ENCODE measurements around the gene RNF7.
"Not testable (repeated sequence)": the region's sequence is repeated elsewhere in the genome, so short reads cannot be mapped to it uniquely, and the experiment has no call there.

RNF7 gene

DNA sequence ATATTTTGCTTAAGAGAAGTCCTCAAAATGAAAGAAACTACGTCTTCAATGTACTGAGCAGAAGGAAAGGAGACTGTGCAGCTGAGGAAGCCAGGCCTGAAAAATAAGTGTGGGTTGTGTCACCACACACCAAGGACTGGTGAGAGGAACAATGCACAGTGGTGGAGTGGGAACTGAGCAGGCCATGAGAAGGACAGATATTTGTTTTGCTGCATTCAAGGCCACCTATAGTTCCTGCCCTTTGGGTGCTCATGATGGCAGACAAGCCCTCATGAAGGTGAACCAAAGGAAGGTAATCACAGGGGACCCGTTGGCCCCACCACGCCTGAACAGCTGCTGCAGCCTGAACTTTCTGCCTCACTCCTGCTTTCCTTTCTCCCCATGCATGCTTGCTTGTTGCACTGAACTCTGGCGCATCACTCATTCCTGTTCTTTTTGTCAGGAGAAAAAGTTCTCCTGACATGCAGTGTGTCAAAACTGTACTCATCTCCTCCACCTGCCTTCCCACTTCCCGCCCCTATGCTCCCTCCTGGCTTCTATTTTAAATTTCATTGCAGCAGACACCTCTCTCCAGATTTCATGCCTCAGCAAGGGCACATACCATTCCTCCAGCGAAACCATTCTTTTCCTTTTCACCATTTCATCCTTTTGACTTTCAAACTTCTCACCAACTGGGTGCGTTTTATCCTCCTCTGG lies 2.2 kb upstream of the RNF7 start:
- DNase-seq (ENCODE audit: low spot score): no peak

DNA sequence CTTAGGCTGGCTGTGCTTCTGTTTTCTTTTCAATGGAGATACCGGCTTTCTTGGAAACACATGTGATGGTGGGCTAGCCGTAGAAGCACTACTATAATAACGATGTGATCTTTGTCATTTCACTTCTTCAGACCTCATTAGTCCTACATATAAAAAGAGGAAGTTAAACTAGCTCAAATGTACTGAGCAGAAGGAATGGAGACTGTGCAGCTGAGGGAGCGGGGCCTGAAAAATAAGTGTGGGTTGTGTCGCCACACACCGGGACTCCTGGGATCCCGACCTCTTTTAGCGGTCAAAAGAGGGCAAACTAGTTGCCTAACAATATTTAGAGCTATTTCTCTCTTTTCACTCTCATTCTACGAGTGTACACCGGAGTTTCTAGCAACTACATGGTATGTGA lies 1.0 kb upstream of the RNF7 start:
- DNase-seq (ENCODE audit: low spot score): no peak

DNA sequence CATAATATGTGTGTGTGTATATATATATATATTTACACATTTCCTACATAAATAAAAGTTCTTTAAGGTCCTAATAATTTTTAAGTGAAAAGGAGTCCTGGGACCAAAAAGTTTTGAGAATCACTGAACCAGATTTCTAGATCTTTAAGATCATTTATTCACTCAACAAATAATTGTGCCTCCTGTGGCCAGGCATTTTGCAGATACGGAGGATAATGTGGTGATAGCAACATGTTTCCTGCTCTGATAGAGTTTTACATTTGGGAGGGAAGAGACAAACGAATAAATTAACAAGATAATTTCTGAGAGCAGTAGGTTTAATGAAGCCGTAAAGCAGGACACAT lies 448 bp upstream of the RNF7 start:
- no peak for DNase-seq (ENCODE audit: low spot score)

DNA sequence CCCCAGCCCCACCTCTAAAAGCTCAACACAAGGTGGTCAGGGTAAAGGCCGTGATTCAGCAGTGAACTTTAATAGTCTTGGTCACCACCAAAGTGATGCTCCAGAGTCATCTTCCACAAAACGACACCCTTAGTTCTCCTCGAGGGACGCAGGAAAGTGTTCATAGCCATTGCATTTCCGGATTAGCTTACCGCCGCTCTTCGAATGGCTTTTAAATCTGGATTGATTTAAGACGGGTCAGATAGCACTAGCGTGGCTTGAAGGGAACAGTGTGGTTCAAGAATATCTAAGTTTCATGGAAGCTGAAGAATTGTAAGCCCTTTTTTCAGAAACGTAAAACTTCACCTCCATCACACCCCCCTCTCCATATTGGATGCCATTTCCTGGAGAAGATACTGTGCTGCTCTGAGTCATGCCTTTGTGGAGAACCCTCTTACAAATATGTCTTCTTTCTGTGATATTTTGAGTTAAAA lies 829 bp downstream of the RNF7 start:
- DNase-seq (ENCODE audit: low spot score): peak; percentile 53

DNA sequence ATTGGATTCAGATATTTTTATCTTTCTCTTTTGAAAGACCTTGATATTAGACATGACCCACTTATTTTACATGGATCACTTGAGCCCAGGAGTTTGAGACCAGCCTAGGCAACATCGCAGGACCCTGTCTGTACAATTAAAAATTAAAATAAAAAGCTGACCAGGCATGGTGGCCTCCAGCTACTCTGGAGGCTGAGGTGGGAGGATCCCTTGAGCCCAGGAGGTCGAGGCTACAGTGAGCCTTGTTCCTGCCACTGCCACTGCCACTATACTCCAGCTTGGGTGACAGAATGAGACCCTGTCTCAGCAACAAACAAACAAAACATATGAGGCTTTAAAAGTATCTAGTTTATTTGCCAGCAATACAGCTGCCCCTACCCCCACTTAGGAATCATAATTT lies 1.6 kb downstream of the RNF7 start:
- no peak for DNase-seq (ENCODE audit: low spot score)

DNA sequence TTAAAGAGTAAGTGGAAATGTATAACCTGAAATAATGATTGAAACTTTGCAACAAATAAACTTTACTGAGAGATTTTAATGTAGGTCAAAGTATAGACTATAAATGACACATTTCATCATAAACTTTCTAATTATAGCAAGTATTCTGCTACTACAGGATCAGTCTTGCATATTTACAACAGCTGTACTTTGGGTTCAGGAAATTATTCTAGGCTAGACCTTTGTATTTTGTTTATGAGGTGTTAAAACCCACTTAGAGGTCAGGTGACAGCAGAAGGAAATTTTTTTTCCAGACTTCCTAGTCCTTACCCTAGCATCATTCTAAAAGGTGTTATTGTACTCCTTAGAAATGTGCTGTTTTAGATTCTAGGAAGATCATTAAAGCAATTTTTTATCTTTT lies 2.3 kb downstream of the RNF7 start:
- DNase-seq (ENCODE audit: low spot score): no peak

DNA sequence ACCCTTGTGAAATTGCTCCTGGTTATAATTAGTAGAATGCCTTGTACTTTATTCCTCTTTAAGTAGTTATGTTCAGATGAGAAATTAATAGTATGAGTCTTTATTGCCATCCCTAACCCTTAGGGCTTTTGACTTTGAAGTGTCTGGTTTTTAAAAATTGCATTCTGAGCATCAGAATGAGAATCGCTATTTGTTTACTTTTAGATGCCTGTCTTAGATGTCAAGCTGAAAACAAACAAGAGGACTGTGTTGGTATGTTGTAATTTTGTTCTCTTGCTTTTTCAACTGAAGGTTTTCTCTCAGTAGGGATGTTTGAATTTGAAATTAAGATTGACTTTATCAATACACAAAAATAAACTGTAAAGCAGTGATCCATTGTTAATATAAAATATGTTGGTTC lies 5.2 kb downstream of the RNF7 start:
- DNase-seq (ENCODE audit: low spot score): no peak

DNA sequence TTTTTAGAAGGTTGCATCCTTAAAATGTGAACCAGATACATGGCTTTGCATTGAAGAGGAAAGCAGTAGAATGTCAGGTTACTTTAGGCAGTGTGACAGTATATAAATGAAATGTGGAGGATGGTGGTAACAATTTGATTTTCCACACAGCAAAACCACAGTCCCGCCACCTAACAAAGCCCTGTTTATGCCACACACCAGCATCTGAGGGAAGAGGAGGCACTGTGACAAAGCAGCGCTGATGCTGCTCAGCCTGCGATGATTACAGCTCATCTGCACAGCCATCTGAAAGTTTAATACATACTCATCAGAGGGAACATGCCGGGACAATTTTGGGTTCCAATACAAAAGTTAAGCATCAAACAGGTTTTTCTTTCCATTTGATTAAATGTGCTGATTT lies 8.9 kb downstream of the RNF7 start:
- no peak for DNase-seq (ENCODE audit: low spot score)

DNA sequence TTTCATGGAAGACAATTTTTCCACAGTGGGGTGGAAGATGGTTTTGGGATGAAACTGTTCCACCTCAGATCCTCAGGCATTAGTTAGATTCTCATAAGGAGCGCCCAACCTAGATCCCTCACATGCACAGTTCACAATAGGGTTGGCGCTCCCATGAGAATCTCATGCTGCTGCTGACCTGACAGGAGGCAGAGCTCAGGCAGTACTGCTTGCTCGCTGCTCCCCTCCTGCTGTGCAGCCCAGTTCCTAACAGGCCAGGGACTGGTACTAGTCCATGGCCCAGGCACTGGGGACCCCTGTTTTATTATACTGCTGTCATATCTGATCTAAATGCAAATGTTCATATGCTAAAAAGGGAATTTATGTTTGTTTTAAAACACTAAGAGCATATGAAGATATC lies 15.3 kb downstream of the RNF7 start:
- no peak for DNase-seq (ENCODE audit: low spot score)

DNA sequence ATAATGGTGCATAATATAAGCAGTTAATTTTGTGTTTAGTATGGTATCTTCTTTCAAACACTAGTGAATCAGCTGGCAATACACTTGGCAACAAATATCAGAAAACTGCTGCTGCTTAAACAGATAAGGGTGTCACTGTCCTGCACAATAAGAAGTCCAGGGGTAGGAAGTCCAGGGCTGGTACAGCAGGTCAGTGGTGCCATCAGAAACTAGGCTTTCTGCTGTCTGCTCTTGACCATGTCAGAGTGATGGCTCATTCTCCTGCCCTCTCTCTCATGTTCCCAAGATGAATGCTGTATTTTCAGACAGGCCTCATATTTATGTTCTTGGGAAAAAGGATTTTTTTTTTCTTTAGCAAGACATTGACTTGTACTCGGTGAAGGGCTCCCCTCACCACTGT lies 15.9 kb downstream of the RNF7 start:
- no peak for DNase-seq (ENCODE audit: low spot score)

DNA sequence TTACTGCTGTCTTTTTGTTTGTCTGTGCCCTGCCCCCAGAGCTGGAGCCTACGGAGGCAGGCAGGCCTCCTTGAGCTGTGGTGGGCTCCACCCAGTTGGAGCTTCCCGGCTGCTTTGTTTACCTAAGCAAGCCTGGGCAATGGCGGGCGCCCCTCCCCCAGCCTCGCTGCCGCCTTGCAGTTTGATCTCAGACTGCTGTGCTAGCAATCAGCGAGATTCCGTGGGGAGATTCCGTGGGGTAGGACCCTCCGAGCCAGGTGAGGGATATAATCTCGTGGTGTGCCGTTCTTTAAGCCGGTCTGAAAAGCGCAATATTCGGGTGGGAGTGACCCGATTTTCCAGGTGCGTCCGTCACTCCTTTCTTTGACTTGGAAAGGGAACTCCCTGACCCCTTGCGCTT lies 24.5 kb downstream of the RNF7 start:
- DNase-seq (ENCODE audit: low spot score): not testable (repeated sequence)

DNA sequence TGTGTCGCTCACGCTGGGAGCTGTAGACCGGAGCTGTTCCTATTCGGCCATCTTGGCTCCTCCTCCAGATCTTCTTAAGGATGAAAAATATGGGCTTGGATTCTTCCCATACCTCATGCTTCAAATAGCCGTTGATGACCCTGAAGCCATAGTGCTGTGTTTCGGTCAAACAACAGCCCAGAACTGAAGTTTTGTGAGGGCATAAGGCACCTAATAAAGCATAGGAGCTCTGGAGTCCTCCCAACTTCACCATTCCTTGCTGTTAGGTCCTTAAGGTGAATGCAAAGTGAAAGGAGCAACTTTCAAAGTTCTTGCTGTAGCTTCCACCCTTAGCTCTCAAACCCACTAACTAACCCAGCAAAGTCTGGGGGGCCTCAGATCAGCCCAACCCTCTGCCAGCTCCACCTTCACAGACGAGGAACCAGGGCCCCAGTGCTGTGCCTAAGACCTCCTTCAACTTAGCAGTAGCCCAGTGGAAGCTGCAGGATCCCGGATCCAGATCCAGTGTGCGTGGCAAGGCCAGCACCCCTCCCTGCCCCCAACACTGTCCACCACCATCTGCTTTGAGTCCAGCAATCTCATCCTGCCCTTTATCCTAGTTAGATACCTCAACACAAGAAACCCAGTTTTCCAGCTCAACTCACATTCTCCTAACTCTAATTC lies 25.1 kb downstream of the RNF7 start, which contains the start of gene GRK7:
GRK7 (plus strand) TSS at position 321 of the 663 bp plus-strand sequence. CDS start 14,877 bp downstream, outside the sequence.
- DNase-seq (ENCODE audit: low spot score): no peak

DNA sequence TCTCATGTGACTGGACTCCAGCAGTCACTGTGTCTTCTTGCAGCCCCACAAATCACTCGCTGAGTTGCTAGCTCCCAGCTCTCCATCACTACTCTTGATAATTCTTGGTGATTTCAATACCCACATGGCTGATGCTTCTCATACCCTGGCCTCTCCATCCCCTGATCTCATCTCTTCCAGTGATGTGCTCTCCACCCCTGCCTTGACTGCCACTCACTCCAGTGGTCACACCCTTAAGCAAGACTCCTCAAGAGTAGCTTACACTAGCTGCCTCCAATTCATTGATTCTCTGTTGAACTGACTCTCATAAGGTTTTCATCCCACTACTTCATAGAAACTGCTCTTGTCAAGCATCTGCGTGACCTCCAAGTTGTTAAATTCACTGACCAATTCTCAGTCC lies 25.9 kb downstream of the RNF7 start:
- no peak for DNase-seq (ENCODE audit: low spot score)

DNA sequence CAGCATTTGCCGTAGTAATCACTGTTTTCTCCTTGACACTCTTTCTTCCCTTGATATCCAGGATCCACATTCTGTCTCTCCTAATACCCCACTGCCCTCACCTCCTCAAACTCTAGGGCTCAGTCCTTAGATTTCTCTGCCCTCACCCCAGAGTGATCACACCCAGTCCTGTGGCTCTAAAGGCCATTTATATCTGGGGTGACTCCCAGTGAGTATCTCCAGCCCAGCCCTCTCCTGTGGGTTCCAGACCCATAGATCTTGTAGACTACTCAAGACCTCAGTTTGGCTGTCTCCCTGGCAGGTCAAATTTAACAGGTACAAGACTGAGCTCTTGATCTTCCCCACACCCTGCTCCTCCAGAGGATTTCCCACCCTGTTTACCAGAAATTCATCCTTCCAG lies 26.4 kb downstream of the RNF7 start:
- no peak for DNase-seq (ENCODE audit: low spot score)

DNA sequence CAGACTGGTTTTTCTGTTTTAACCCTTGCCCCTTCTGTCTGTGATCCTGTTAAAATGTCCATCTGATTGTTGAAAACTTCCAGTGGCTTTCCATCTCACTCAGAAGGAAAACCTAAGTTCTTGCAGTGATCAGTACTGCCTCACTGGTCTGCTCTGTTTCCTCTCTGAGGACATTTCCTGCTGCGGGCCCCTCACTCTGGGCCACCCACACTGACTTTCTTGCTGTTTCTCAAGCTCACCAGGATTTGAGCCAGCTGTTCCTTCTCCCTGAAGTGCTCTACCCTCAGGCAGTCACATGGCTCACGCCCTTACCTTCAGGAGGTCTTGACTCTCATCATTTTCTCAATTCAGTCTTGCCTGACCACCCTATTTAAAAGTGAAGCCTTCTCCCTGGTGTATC lies 26.9 kb downstream of the RNF7 start:
- DNase-seq (ENCODE audit: low spot score): no peak

DNA sequence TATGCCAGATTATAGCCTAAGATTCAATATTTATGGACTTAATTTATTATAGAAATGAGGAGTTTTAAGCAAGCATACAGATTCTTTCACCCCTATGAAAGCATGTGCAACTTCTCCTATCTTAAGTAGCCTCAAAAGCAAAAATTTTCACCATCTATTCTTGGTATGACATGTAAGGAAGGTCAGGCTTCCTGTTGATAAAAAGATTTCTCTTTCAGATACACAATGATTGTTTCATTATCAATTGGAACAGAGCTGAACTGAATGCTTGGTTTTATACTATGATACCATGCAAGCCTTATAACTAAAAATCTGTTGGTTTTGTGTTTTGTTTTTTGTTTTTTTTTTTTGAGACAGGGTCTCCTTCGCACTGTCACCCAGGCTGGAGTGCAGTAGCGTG lies 29.0 kb downstream of the RNF7 start:
- no peak for DNase-seq (ENCODE audit: low spot score)

DNA sequence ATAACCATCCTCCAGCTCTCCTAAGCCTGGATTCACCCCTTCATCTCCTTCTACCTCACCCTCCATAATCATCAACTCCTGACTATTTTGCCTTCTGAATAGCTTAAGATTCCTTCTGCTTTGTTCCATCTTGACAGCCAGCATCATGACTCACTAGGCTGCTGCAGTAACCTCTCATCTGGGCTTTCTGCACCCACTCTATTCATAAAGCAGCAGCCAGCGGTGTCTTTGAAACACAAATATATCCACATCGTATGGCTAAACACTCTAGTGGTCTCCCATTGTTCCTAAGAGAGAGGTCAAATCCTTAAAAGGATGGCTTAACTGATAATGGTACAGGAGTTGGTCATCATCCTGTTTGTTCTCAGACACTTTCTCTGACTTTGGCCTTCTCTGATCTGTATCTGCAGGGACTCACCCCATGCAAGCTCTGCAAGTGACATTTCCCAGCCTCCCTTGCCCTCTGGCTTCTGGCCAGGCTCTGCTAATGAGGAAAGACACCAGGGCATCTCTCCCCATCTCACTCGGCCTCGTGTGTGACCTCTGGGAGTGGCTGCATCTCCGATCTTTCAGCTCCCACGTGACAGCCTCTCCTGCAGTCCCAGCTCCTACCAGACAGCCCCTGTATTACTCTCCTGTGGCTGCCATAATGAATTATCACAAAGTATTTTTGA lies 31.3 kb downstream of the RNF7 start:
- no peak for DNase-seq (ENCODE audit: low spot score)

DNA sequence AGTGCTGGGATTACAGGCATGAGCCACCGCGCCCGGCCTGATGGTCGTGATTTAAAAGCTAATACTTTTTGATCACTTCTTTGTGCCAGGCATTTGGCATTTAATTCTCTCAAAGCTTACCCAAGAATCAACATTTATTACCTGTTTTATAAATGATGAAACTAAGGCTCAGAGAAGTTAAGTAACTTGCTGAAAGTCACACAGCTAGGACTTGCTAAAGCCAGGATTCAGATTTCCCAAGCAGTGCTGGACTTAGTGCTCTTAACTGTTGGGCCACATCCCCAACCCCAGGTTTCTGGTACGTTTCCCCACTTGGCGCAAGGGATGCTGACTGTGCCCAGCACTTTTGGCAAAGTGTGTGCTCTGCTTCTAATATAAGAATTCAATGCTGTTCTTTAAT lies 35.6 kb downstream of the RNF7 start:
- DNase-seq (ENCODE audit: low spot score): no peak

DNA sequence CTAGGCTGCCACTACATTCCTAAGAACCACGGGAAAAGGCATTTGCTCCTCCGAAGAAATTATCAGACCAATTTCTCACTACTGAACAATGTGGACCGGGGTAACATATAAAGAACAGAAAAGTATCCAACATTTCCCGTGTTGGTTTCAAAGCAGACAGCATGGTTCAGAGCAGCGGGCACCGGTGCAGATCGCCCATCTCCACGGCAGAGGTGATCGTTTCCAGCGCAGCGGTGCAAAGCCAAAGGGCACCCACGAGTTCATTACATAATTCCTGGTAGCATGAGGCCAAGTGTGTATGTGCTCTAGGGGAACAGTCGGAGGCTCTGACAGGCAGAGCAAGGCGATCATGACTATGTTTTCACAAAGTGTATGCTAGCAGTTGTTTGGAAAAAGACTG lies 38.3 kb downstream of the RNF7 start:
- DNase-seq (ENCODE audit: low spot score): no peak

DNA sequence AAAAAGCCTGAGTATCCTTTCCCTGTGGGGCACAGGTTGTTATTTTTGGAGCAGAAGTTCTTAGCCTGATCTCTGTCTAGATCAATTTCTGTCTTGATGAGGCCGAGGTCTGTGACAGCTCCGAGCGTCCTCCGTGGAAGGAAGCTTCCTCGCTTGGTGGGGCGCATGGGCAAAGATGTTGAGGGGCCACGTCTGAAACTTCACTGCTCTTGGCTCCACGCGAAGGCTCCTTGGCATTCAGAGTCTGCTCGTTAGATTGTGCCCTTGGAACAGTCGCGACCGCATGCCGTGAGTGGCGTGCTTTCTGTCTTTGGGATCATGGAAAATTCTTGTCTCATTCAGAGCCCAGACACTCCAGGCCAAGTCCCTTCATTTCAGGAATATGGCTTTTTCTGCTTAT lies 38.8 kb downstream of the RNF7 start:
- DNase-seq (ENCODE audit: low spot score): no peak

DNA sequence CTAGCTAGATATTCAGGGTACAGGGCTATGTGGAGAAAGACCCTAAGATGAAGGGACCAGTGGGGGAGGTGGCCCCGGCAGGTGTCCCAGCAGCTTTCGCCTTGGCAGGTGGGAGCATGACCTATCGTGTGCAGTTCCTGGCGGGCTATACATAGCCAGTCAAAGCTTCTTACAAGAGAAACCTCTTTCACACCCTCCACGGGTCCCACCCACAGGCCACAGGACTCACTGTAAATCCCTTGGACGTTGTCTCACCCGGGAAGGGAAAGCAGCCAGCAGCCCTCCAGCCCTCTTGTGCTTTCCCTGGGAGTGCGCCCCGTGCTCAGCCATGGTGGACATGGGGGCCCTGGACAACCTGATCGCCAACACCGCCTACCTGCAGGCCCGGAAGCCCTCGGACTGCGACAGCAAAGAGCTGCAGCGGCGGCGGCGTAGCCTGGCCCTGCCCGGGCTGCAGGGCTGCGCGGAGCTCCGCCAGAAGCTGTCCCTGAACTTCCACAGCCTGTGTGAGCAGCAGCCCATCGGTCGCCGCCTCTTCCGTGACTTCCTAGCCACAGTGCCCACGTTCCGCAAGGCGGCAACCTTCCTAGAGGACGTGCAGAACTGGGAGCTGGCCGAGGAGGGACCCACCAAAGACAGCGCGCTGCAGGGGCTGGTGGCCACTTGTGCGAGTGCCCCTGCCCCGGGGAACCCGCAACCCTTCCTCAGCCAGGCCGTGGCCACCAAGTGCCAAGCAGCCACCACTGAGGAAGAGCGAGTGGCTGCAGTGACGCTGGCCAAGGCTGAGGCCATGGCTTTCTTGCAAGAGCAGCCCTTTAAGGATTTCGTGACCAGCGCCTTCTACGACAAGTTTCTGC lies 40.1 kb downstream of the RNF7 start:
- DNase-seq (ENCODE audit: low spot score): no peak

DNA sequence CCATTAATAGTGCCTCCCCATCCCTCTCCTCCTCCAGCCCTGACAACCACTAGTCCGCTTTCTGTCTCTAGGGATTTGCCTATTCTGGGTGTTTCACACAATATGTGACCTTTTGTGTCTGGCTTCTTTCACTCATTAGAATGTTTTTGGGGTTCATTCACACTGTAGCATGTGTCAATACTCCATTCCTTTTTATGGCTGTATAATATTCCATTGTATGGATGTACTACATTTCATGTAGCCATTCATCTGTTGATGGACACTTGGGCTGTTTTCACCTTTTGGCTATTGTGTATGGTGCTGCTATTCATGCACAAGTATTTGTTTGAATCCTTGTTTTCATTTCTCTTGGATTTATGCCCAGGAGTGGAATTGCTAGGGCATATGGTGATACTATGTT lies 41.6 kb downstream of the RNF7 start:
- no peak for DNase-seq (ENCODE audit: low spot score)
